ENCODE data around the gene UNC13B. TPM values are rescaled to one million over a fixed set of nuclear protein-coding genes. Genes with fewer than 3 reads are reported as not detected.
"Not testable (repeated sequence)": the region's sequence is repeated elsewhere in the genome, so short reads cannot be mapped to it uniquely, and the experiment has no call there.

The UNC13B gene
- 15.5 and 18.2 TPM in 2 replicates for total RNA-seq

- DNase-seq (ENCODE audit: low read depth in 2 of 2), result peak; percentile 77 to 95
These were observed at the start of gene UNC13B for GRCh38 chr9:35161713-35162604. Gene UNC13B, plus strand, starts transcription at chr9:35162009. Its CDS starts 275 bp downstream, at chr9:35162284.

- peak in 1 of 2 donors; percentile 60 for DNase-seq (ENCODE audit: low read depth in 2 of 2)
These were observed 49.4 kb upstream of the UNC13B start for GRCh38 chr9:35112257-35113020.

- DNase-seq (ENCODE audit: low read depth in 2 of 2), result peak in 1 of 2 donors; percentile 91
These were observed 47.5 kb upstream of the UNC13B start for GRCh38 chr9:35114113-35114839.

GRCh38 chr9:35114840-35115628 lies 46.8 kb upstream of the UNC13B start:
- peak in 1 of 2 donors; percentile 53 for DNase-seq (ENCODE audit: low read depth in 2 of 2)

DNA sequence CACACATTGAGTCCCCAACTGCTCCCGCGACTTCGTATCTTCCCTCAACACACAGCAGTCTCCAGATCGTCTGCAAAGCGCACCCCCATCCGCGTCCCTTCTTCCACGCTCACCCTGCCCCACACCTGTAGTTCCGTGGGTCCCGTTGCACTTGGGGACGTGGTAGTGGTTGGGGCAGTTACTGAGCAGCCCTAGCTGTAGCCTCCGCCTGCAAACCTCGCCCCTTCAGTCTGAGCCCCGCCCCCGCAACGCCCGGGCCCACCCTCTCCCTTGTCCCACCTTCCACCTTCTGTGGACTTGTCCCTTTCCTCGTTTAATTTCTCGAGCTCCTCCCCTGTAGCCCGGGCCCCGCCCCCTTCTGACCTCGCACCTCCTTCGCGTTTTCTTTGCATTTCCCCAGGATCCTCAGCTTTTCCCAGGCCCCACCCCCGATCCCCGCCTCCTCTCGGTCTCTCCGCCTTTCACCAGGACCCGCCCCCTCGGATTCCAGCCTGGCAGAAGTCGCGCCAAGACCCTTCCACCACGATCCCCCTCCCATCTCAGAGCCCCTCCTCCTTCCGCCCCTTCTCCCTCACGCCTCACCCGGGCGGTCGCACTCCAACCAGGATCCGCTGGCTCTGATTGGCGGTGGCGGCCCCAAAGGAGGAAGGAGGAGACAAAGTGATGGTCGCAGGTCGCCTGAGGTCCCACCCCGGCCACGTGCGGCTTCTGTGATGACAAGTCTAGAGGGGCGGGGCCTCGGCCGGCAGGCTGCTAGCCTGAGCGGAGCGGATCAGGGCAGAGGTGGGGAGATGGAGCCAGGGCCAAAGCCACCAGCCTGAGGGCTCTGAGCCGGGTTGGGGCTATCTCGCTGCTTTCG lies 45.9 kb upstream of the UNC13B start, which contains the start of gene ATOSB:
Gene ATOSB (minus strand): TSS at position 183 of the 859 bp plus-strand sequence. CDS start 7,588 bp downstream, outside the sequence.
- DNase-seq (ENCODE audit: low read depth in 2 of 2), result peak; percentile 81 to 96

- no peak for DNase-seq (ENCODE audit: low read depth in 2 of 2)
These were observed 45.3 kb upstream of the UNC13B start for GRCh38 chr9:35116539-35116897.

GRCh38 chr9:35116898-35117551 lies 44.8 kb upstream of the UNC13B start:
- peak; percentile 80 to 93 for DNase-seq (ENCODE audit: low read depth in 2 of 2)

DNA sequence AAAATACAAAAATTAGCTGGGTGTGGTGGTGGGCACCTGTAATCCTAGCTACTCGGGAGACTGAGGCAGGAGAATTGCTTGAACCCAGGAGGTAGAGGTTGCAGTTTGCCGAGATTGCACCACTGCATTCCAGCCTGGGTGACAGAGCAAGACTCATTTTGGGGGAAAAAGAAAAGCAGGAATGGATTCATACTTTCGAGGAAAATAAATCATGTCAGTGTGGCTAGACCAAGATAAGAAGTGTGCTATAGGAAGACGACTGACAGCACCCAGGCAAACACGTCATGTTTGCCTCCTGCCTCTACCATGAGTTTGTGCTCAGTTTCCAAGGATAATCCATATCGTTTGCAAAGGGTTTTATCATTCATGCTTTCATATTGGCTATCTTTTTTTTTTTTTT lies 26.9 kb upstream of the UNC13B start:
- no peak for DNase-seq (ENCODE audit: low read depth in 2 of 2)

GRCh38 chr9:35135988-35136387 lies 25.8 kb upstream of the UNC13B start:
- DNase-seq (ENCODE audit: low read depth in 2 of 2), result no peak

DNA sequence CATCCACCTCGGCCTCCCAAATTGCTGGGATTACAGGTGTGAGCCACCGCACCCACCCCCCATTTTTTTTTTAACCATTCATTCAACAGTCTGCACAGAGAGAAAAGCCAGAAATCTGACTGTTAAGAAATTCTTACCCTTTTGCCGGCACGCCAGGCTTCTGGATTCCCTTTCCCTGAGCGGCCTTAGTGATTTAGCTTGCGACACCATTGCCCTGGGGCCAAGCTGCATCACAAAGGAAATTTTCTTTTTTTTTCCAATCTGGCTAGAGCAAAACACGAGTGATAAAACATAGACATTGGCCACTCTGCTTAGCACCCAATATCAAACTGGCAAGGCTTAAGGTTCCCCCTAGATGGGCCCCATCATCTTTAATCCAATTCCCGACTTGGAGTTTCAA lies 24.9 kb upstream of the UNC13B start:
- DNase-seq (ENCODE audit: low read depth in 2 of 2), result no peak

GRCh38 chr9:35140093-35140492 lies 21.7 kb upstream of the UNC13B start:
- DNase-seq (ENCODE audit: low read depth in 2 of 2), result no peak

DNA sequence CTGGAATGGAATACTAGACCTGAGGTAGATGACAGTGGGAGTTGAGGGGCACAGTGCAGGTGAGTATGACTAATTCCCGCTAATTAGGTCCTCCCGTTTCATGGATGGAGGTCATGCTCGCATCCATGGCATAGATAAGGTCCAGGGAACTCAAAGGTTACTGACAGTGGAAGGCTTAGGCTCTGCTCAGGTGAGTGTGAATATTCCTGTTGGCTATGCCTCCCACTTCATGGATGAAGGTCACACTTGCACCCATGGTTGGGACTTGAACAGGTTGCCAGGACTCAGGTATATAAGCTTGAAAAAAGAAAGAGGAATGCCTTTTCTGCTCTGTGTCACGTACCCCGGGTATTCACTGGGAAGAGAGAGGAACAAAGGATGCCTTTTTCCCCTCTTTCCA lies 19.8 kb upstream of the UNC13B start:
- no peak for DNase-seq (ENCODE audit: low read depth in 2 of 2)

DNA sequence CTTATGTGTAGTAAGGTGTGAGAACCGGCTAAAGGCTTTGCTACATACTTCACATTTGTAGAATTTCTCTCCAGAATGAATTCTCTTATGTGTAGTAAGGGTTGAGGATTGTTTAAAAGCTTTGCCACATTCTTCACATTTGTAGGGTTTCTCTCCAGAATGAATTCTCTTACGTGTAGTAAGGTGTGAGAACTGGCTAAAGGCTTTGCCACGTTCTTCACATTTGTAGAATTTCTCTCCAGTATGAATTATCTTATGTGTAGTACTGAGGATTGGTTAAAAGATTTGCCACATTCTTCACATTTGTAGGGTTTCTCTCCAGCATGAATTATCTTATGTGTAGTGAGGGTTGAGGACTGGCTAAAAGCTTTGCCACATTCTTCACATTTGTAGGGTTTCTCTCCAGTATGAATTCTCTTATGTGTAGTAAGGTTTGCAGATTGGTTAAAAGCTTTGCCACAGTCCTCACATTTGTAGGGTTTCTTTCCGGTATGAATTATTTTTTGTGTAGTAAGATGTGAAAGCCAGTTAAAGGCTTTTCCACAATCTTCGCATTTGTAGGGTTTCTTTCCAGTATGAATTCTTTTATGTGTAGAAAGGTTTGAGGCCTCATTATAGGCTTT lies 13.8 kb upstream of the UNC13B start:
- not testable (repeated sequence) for DNase-seq (ENCODE audit: low read depth in 2 of 2)

GRCh38 chr9:35152926-35153325 lies 8.9 kb upstream of the UNC13B start:
- DNase-seq (ENCODE audit: low read depth in 2 of 2), result no peak

GRCh38 chr9:35156781-35157180 lies 5.0 kb upstream of the UNC13B start:
- no peak for DNase-seq (ENCODE audit: low read depth in 2 of 2)

DNA sequence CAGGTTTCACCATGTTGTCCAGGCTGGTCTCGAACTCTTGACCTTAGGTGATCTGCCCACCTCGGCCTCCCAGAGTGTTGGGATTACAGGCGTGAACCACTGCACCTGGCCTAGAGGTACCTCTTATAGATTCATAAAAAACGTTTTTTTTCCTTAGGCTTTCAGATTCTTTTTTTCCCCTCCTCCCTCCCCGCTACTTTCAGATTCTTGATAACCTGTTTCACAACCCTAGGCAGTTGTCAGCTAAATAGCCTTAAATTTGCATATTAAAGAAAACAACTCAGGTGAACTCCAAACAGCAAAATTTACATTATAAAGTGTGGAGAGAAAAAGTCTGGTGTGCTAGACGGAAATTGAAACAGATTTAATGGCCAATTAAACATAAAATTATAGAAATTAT lies 4.0 kb upstream of the UNC13B start:
- DNase-seq (ENCODE audit: low read depth in 2 of 2), result not testable (repeated sequence)

DNA sequence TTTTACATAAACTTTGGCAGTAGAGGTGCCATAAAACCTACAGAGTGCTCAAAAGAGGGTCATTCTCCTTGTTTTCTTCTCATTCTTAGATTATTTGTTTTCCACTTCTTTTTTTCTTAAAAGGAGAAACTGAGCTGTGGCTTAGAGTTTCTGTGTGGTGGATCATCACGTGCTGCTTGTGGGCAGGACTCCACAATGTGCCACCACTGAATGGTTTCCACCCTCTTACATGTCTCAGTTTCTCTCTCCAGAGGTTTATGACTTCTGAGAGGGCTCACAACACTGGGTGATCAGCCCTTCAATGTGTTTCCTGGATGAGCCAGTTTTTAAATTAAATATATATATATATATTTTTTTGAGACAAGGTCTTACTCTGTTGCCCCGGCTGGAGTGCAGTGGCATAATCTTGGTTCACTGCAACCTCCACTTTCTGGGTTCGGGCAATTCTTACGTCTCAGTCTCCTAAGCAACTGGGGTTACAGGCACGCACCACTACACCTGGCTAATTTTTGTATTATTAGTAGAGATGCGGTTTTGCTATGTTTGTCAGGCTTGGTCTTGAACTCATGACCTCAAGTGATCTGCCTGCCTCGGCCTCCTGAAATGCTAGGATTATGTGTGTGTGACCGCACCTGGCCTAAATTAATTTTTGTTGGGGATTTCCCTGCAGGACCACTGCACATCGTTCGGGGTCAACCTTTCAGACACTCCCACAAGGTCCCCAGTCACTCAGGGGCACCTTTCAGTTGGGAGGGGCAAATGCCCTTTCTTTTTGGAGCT lies 3.1 kb upstream of the UNC13B start:
- DNase-seq (ENCODE audit: low read depth in 2 of 2), result no peak
